GM19239 (cell line): Measurements from ENCODE around the gene TSHR.
"Not testable (repeated sequence)": the region's sequence is repeated elsewhere in the genome, so short reads cannot be mapped to it uniquely, and the experiment has no call there.

Source experiments
- DNase-seq: peaks from one replicate; pipeline ENCODE4 v3.0.0; 2011; ENCODE audit warnings: low spot score; ENCODE audit not compliant: insufficient read length
- FAIRE-seq: peaks from 2 replicates; lab custom pipeline; 2011; peaks lifted over from hg19 to GRCh38; lab: Jason Lieb, UNC

Gene TSHR

DNA sequence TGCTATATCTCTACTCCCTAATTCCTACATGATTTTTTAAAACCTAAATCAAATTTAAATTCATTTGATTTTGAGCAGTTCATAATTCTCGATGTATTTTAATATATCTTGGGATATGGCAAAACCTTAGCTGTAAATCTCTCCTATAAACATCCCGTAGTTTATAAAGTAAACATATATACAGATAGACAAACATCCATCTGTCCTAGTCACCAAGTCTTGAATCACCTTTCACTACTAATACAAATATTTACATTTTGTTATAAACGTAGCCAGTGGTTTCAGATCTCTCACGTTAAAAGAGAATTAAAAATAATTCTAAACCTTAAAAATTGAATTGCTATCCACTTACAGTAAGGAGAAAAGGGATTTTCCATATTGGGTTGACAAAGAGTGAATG lies 107.0 kb downstream of the TSHR start:
- FAIRE-seq, result no peak
- no peak for DNase-seq

DNA sequence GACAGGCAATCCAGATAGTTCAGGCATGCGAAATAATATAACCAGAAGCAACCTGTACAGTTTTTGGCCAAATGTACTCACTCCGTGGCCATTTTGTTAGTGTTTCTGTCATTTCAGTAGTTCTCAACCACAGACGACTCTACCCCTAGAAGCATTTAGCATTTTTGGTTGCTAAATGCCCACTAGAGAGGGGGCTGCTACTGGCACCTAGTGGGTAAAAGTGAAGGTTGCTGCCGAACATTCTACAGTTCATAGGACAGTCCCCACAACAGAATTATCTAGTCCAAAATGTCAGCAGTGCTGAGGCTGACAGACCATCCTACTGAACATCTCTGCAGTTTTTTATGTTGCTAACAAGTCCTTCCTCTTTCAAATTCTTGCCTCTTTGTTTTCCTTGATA lies 107.4 kb downstream of the TSHR start:
- FAIRE-seq, result no peak
- DNase-seq, result no peak

DNA sequence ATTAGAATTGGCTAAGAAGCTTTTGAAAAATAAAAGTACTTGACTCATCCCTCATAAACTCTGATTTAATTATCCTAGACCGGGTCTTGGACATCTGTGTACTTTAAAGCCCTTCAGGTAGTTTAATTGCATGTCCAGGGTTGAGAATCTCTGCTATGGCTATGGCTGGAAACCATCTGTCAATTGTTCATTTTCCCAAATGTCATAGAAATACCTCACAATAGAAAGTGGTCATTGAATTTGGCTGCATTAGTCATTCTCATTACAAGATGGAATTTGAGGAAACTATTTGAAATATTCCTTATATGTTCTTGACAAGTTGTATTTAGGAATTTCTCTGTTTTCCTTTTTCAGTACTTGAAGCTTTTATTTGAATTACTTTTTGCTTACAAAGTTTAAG lies 111.3 kb downstream of the TSHR start:
- no peak for FAIRE-seq

DNA sequence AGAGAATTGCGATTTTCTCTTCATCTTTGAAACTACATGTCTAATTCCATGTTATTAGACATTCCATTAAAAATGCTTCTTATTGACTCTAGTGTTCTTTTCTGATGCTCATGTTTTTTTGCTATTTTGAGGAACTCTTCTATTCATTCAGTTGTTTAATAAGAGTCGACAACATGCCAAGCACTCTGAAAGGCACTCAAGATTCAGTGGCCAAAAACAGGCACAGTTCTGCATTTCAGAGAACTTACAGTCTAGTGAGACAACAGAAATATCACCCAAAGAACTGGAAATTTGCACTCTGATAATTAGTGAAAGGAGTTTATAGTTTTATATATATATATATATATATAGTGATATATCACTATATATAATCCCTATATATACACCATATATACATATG lies 111.7 kb downstream of the TSHR start:
- DNase-seq (no peak), FAIRE-seq (no peak)

More for the DNA sequence above, 111.3 kb downstream of the TSHR start:
- no peak for DNase-seq

DNA sequence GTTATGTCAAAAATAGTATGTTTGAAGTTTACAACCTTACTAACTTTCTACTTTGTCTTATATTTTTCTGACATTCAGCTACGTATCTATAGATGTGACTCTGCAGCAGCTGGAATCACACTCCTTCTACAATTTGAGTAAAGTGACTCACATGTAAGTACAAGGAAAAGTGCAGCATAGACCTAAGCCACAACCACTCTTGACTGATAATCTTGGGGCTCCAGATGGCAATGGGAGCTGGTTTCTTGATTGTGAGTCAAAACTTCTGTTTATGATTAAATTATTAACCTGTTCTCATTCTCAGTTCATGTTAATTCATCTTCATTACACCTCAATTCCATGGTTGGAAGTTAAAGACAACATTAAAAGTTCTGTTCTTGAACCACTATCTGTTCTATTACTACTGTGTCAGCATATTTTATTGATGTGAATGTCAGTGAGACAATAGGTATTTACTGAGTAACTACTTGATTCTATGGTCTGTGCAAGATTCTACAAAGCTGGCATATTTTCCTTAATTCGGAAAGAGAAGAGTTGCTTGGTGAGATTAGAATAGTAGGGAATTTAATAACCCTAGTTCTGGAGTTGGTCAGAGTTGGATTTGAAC lies 112.9 kb downstream of the TSHR start:
- DNase-seq (no peak), FAIRE-seq (no peak)

DNA sequence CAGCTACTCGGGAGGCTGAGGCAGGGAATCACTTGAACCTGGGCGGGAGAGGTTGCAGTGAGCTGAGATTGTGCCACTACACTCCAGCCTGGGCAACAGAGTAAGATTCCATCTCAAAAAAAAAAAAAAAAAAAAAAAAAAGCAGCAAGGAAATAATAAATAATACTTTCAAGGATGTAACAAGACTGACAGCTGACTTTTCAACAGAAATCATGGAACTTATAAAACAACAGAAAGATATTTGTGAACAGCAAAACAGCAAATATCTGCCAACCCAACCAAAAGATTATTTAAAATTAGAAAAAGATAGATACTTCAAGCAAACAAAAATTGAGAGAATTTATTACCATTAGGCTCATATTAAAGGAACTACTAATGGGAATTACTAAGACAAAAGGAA lies 115.1 kb downstream of the TSHR start:
- no peak for FAIRE-seq
- no peak for DNase-seq

DNA sequence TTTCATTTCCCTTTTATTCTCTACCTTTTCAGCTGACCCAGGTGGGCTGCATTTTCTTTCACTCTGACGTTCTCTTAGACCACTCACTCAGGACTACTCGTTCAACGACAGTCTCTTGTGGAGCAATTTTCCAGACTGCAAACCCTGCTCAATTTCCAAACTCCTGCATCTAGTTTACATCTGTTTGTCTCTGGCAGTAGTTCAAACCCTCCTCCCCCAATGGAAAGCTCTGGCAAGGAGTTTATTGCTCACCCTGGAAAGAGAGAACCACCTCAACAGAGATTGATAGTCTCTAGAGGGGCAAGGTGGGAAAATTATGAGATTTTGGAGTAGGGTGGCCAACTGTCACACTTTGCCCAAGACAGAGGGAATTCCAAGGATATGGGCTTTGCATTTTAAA lies 130.2 kb downstream of the TSHR start:
- FAIRE-seq, result no peak

DNA sequence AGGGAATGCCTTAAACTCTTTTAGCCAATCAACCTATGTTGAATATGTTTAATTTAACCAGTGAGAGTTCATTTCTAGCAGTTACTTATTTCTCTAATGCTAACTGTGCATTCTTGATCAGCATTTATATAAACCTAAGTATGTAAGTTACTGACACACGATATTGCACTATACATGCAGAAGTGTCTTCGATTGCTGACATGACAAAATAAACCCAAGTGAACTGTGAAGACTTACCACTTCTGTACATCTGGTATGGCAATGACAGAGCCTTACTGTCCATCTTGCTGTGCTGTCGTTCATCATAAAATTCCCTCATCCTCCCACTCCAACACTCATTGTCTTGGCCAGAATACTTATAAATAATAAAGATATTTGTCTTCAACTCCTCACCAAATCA lies 131.8 kb downstream of the TSHR start:
- FAIRE-seq, result no peak
- no peak for DNase-seq

More for the DNA sequence above, 130.2 kb downstream of the TSHR start:
- DNase-seq, result no peak

DNA sequence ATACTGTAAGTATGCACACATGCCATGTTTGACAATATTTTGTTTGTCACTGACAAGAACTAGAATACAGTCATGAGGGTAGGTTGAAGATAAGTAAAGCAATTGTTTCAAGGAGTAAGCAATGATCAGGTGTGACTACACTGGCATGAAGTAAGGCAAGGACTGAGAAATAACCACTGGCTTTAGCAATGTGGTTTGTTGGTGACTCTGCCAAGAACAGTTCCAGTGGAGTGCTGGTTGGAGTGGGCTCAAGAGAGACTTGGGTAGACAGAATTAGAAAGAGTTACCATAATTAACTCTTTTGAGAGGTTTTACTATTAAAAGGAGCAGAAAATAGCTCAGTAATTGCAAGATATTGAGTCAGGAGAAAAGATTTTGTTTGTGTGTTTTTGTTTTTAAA lies 135.7 kb downstream of the TSHR start:
- no peak for FAIRE-seq
- no peak for DNase-seq

DNA sequence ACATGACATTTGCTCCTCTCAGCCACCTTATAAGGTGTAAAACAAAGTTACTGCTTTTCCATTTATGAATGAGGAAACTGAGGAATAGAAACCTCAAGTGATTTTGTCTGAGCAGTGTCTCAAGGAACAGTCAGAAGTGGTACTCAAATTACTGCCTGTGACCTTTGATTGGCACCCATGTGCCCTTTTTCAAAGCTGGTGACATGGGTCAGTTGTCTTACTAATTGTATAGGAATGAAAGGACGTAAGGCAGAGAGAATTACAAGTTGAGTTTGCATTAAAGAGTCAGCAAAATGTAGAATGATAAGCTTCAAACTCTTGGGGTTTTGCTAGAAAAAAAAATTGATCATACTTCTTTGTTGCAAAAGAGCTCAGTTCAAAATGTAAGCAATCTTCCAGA lies 136.2 kb downstream of the TSHR start:
- FAIRE-seq (no peak), DNase-seq (no peak)

DNA sequence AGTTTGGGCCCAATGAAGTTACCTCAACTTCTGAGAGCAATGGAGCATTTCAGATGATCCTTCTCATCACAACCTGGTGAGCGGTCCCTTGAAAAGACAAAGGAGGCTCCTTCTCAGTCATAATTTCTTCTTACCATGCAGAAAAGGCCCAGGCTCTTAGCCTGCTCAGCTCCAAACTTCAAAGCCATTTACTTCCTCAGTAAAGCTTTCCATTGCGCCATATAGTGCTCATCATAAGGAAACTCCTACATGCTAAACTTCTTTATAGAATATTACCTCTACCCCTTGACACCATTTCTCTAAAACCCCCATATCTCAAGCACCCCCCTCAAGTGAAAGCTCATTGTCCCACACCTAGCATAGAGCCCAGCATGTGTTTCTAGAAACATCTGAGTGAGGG lies 138.2 kb downstream of the TSHR start:
- FAIRE-seq, result no peak

DNA sequence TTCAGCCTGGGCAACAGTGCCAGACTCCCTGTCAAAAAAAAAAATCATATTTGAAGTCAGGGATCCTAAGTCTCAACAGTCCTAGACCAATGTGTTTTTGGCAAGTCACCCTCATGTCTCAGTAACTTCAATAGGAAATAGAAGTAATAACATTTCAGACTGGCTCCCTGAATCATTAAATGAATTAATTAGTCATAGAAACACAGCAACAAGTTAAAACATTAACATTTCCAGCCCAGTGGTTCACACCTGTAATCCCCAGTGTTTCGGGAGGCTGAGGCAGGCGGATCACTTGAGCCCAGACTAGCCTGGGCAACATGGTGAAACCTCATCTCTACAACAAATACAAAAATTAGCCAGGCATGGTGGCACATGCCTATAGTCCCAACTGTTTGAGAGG lies 140.1 kb downstream of the TSHR start:
- FAIRE-seq (no peak), DNase-seq (no peak)

More for the DNA sequence above, 138.2 kb downstream of the TSHR start:
- DNase-seq, result no peak

DNA sequence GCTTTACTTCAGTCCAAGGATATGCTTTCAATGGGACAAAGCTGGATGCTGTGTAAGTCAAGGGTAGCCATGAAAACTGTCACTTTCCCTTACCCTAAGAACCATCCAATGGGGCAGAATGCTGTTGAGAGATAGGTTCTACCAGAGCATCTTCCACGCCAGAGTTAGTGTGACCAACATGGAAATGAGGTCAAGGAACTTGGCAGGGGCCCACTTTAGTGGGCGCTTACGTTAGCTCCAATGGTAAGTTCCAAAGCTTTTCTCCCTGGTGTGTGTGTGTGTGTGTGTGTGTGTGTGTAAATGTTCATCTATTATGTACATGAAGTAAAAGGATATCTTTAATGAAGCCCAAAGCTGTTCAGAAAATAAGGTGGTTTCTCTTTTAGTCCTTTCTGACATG lies 141.2 kb downstream of the TSHR start:
- DNase-seq (no peak), FAIRE-seq (no peak)

DNA sequence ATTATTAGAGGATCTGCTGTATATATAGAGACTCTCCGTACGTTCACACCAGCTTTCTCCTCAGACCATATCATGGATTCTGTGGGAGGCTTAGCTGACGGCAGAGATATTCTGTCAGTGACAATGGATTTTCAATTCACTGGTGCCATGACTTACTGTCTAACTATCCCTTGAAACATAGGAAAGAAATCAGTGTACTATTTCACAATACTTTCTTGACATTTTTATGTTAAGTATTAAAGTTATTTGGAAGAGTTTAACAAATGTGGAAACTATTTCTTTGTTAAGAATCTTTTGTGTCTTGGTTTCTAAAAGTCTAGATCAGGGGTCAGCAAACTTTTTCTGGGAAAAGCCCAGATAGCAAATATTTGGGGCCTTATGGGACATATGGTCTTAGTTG lies 146.8 kb downstream of the TSHR start:
- no peak for DNase-seq
- FAIRE-seq, result no peak

DNA sequence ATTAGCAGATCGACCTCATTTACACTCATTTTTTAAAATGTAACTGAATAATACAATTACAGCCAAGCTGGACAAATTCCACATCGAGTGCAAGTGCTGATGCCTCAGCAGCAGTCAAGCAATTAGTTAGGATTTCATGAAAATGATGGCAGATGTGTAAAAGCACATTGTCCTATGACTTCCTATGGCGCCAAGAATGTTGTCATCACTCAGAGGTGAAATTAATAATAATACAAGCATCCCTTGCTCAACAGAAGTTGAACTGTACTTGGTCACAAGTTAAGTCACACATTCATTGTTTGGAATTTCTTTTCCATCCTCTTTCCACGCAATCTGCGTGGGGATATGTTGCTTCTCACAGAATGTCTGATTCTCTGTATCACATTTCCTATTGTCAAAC lies 148.0 kb downstream of the TSHR start:
- no peak for FAIRE-seq
- DNase-seq, result no peak

DNA sequence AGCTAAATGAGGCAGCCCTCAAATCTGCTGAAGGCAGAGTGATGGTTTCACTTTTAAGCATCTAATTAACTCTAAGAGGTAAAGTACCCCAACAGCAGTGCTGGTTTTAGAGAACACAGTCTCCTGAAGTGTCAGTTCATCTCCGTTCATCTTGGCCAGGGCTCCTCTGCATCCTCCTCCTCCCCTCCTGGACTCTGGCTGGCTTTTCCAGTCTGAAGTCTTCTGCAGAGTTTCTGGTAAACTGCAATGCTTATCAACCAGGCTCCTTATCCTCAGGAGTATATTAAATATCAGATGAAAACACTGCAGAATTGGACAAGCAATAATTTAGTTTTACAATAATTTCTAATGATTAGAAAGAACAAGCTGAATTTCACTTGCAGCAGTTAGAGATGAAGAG lies 150.0 kb downstream of the TSHR start:
- DNase-seq, result no peak

DNA sequence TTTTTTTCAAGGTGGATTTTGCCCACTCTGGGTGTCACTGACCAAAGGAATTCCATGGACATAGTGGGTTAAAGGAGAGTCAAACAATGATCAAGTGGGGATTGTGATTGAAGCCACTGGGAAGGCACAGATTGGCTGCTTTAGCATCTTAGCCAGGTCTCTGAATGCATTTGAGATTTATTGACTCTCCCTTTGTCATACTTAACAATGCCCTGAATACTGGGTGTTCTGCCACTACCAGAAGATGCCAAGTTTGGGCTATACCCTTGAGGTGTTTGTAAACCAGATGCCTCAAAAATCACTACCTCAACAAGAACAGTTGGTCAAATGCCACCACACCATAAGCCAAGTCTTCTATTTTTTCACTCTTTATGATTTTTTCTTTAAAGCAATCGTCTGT lies 150.5 kb downstream of the TSHR start:
- FAIRE-seq (no peak), DNase-seq (no peak)

More for the DNA sequence above, 150.0 kb downstream of the TSHR start:
- FAIRE-seq, result no peak

DNA sequence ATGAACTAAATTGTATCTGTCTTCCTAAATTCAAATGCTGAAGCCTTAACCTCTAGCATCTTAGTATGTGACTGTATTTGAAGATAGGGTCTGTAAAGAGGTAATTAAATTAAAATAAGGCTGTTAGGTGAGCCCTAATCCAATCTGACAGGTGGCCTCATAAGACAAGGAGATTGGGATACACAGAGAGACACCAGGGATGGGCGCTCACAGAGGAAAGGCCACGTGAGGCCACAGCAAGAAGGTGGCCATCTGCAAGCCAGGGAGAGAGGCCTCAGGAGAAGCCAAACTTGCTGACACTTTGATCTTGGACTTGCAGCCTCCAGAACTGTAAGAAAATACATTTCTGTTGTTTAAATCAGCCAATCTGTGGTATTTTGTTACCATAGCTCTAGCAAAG lies 154.8 kb downstream of the TSHR start:
- DNase-seq (no peak), FAIRE-seq (no peak)

DNA sequence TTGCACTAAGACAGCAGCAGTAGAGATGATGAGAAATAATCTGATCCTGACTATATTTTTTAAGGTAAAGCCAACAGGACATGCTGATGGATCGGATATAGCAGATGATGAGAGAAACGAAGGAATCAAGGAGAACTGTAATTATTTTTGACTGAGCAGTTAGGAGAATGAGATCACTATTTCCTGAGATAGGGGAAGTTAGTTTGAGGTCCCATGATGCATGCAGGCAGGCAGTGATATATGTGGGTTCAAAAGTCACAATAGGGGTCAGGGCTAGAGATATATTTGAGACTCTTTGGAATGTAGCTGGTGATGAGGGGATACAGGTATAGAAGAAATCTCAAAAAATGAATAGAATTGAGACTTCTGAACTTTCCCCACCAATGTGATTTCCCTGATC lies 157.8 kb downstream of the TSHR start:
- no peak for FAIRE-seq
- DNase-seq, result no peak

DNA sequence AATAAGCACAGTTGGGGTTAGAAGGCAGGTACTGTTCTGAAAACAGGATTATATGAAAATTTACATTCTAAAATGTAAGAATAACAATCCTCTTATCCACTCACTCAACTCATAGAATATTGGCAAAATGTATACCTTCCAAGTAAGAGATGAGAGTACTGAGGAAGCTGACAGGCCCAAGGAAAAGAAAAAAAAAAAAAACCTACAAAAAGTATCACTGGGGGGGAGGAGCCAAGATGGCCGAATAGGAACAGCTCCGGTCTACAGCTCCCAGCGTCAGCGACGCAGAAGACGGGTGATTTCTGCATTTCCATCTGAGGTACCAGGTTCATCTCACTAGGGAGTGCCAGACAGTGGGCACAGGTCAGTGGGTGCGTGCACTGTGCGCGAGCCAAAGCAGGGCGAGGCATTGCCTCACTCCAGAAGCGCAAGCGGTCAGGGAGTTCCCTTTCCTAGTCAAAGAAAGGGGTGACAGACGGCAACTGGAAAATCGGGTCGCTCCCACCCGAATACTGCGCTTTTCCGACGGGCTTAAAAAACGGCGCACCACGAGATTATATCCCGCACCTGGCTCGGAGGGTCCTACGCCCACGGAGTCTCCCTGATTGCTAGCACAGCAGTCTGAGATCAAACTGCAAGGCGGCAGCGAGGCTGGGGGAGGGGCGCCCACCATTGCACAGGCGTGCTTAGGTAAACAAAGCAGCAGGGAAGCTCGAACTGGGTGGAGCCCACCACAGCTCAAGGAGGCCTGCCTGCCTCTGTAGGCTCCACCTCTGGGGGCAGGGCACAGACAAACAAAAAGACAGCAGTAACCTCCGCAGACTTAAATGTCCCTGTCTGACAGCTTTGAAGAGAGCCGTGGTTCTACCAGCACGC lies 158.8 kb downstream of the TSHR start:
- DNase-seq, FAIRE-seq: not testable (repeated sequence)

DNA sequence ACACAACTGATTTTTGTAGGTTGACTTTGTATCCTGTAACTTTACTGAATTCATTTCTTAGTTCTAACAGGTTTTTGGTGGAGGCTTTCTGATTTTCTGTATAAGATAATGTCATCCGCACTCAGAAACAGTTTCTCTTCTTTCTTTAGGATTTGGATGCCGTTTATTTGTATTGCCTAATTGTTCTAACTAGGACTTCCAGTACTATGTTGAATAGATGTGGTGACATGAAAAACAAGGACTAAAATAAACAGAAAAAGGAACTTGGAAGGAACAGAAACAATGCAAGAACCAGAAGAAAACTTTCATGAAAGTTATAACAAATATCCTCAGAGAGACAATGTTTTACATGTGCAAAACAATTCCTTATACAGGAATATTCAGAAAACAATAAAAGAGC lies 165.1 kb downstream of the TSHR start:
- no peak for FAIRE-seq
- no peak for DNase-seq

DNA sequence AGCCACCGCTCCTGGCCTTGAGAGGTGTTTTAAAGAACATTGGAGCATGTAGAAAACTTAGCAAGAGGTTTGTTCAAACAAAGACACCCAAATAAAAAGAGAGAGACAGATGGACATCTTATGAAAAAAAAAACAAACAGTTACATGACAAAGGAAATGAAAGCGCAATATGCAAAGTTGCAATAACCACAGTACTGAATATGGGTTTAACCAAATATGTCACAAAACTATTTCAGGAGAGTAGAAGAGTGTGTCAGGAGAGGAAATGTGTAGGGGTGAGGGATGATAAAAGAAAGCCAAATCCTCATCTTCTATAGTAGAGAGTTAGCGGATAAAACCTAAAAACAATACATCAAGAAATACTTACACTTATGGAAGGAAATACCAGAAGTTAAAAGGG lies 166.9 kb downstream of the TSHR start:
- peak; percentile 8 for DNase-seq
- peak; percentile 84 for FAIRE-seq
